PFSK-1 (cell line): ENCODE data around the gene AK8.

Experiments used
- POLR2AphosphoS5 ChIP-seq: IDR thresholded peaks from 2 replicates; pipeline ENCODE4 v1.6.1; 2012; ENCODE audit warnings: low read depth, mild to moderate bottlenecking, control low read depth, low read length, moderate library complexity
- SIN3A ChIP-seq: IDR thresholded peaks from 2 replicates; pipeline ENCODE4 v1.6.1; 2012; ENCODE audit warnings: mild to moderate bottlenecking, low read length, moderate library complexity, borderline replicate concordance; ENCODE audit not compliant: insufficient read depth
- TAF1 ChIP-seq: IDR thresholded peaks from 2 replicates; pipeline ENCODE4 v1.6.1; 2012; ENCODE audit warnings: low read length, control low read depth, borderline replicate concordance; ENCODE audit not compliant: insufficient read depth

GRCh38 chr9:132721661-132722060 is 156.4 kb downstream of the AK8 start:
- TF ChIP-seq SIN3A (no peak), TAF1 (no peak), POLR2AphosphoS5 (no peak)
